ENCODE data around the gene ST14.
"Not testable (repeated sequence)": the region's sequence is repeated elsewhere in the genome, so short reads cannot be mapped to it uniquely, and the experiment has no call there.

The ST14 gene

DNA sequence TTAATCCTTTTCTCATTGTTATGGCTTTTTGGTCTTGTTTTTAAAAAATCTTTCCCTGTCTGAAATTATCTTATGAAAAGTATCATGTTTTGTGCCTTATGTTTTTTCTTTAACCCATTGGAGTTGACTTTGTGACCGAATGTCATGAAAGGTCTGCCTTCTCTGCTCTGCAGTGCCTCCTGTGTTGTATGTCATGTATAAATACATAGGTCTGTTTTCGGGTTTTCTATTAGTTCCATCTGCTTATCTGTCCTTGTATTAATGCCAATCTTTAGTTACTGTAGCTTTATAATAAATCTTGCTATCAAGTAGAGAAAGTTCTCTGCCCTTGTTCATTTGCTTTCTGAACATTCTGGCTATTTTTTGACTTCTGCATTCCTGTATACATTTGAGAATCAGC lies 82.1 kb downstream of the ST14 start:
- no peak overlapping the region for H3K23ac ChIP-seq (ENCODE audit: low read length)
- H3K4me2 ChIP-seq (ENCODE audit: low read length): no peak overlapping the region
- no peak overlapping the region for H3K27ac ChIP-seq (ENCODE audit: low read depth, low read length)
- H2BK120ac ChIP-seq (ENCODE audit: low read depth, low read length): no peak overlapping the region
- H4K8ac ChIP-seq (ENCODE audit: low read depth, low read length): no peak overlapping the region
- no peaks in the 10 kb centered on the region for H3K79me2 ChIP-seq (ENCODE audit: control insufficient read depth, insufficient read depth, low read length)
- peaks cover 2% of the 10 kb centered on the region for H3K79me1 ChIP-seq (ENCODE audit: low read length)
- H3K4ac ChIP-seq (ENCODE audit: low read depth, low read length): no peak overlapping the region
- no peak overlapping the region for H2BK15ac ChIP-seq (replicated peaks; ENCODE audit: low read depth)
- H4K5ac ChIP-seq (ENCODE audit: low read length): no peak overlapping the region
- H3K27me3 ChIP-seq (ENCODE audit: insufficient read depth, low read length, poor library complexity): no peaks in the 10 kb centered on the region
- H2AK5ac ChIP-seq (ENCODE audit: low read length): no peak overlapping the region
- no peak overlapping the region for H3K56ac ChIP-seq (ENCODE audit: low read length)
- DNase-seq: no peak
- H3K4me3 ChIP-seq (ENCODE audit: low read length): no peak overlapping the region
- H2BK5ac ChIP-seq (ENCODE audit: low read length): no peak overlapping the region
- no peak overlapping the region for H3K18ac ChIP-seq (ENCODE audit: low read length)
- H3K4me1 ChIP-seq (ENCODE audit: control insufficient read depth, low read depth, low read length): no peaks in the 10 kb centered on the region
- WGBS (ENCODE audit: extremely low coverage, insufficient coverage, low lambda C conversion rate): no CpG with 5 or more reads among the region's 2 CpGs
- H3K36me3 ChIP-seq (ENCODE audit: control insufficient read depth, insufficient read depth, low read length): peaks cover under 1% of the 10 kb centered on the region
- no peak overlapping the region for H3K9ac ChIP-seq (ENCODE audit: low read length)

DNA sequence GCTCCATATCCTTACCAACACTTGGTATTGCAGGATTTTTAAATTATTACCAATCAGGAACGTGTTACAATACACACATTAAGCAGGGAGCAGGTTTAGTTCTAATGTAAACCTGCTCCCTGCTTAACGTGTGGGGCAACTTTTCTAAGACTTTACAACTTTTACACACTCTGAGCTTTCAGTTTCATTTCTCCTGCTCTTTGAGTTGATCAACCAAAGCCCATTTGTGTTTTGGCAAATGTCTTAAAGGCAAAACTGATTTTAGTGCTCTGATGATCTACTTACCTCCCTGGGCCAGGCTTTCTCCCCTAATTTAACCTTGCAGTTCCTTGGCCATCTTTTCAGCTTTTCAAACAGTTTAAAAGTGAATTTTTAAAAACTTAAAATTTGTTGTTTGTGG lies 84.2 kb downstream of the ST14 start:
- Histone ChIP-seq H4K5ac (ENCODE audit: low read length) (no peak overlapping the region), H3K9ac (ENCODE audit: low read length) (no peak overlapping the region)
- DNase-seq: no peak

DNA sequence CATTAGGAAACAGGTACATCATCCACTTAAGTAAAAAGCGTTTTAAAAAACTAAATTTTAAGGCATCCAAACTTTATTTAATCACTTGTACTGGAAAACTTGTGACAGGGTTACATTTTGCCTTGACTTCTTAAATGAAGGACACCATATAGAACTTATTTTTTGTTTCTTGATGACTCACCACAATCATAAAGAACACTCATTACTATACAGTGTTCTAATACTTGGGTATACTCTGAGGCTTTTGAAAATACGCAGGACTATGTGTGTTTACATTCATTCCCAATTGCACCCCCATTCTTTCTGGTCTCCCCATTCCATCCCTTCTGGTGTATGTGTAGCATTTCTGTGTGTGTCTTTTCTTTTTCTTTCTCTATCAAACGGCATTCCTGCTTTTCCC lies 85.3 kb downstream of the ST14 start:
- no peaks in the 10 kb centered on the region for H3K79me2 ChIP-seq (ENCODE audit: control insufficient read depth, insufficient read depth, low read length)
- no peak overlapping the region for H4K5ac ChIP-seq (ENCODE audit: low read length)
- H3K36me3 ChIP-seq (ENCODE audit: control insufficient read depth, insufficient read depth, low read length): no peaks in the 10 kb centered on the region
- H3K4ac ChIP-seq (ENCODE audit: low read depth, low read length): no peak overlapping the region
- H3K27me3 ChIP-seq (ENCODE audit: insufficient read depth, low read length, poor library complexity): no peaks in the 10 kb centered on the region
- no peak overlapping the region for H3K18ac ChIP-seq (ENCODE audit: low read length)
- H2AK5ac ChIP-seq (ENCODE audit: low read length): no peak overlapping the region
- H4K8ac ChIP-seq (ENCODE audit: low read depth, low read length): no peak overlapping the region
- no peak overlapping the region for H3K23ac ChIP-seq (ENCODE audit: low read length)
- H3K9ac ChIP-seq (ENCODE audit: low read length): no peak overlapping the region
- no peak overlapping the region for H3K27ac ChIP-seq (ENCODE audit: low read depth, low read length)
- H3K56ac ChIP-seq (ENCODE audit: low read length): no peak overlapping the region
- H2BK5ac ChIP-seq (ENCODE audit: low read length): no peak overlapping the region
- no peak overlapping the region for H2BK15ac ChIP-seq (replicated peaks; ENCODE audit: low read depth)
- no peak overlapping the region for H3K4me2 ChIP-seq (ENCODE audit: low read length)
- peaks cover 6% of the 10 kb centered on the region for H3K79me1 ChIP-seq (ENCODE audit: low read length)
- no CpG with 5 or more reads among the region's 3 CpGs for WGBS (ENCODE audit: extremely low coverage, insufficient coverage, low lambda C conversion rate)
- no peak overlapping the region for H2BK120ac ChIP-seq (ENCODE audit: low read depth, low read length)
- H3K4me1 ChIP-seq (ENCODE audit: control insufficient read depth, low read depth, low read length): no peaks in the 10 kb centered on the region
- DNase-seq: no peak
- H3K4me3 ChIP-seq (ENCODE audit: low read length): no peak overlapping the region

More for the DNA sequence above, 84.2 kb downstream of the ST14 start:
- H3K4me2 ChIP-seq (ENCODE audit: low read length): no peak overlapping the region
- no peak overlapping the region for H2BK15ac ChIP-seq (replicated peaks; ENCODE audit: low read depth)
- H3K18ac ChIP-seq (ENCODE audit: low read length): no peak overlapping the region
- no peak overlapping the region for H2BK5ac ChIP-seq (ENCODE audit: low read length)
- peaks cover 6% of the 10 kb centered on the region for H3K79me1 ChIP-seq (ENCODE audit: low read length)
- no peak overlapping the region for H3K23ac ChIP-seq (ENCODE audit: low read length)
- H3K56ac ChIP-seq (ENCODE audit: low read length): no peak overlapping the region
- no peak overlapping the region for H3K27ac ChIP-seq (ENCODE audit: low read depth, low read length)
- no CpG with 5 or more reads among the region's 2 CpGs for WGBS (ENCODE audit: extremely low coverage, insufficient coverage, low lambda C conversion rate)
- H2BK120ac ChIP-seq (ENCODE audit: low read depth, low read length): no peak overlapping the region
- H3K27me3 ChIP-seq (ENCODE audit: insufficient read depth, low read length, poor library complexity): no peaks in the 10 kb centered on the region
- no peaks in the 10 kb centered on the region for H3K79me2 ChIP-seq (ENCODE audit: control insufficient read depth, insufficient read depth, low read length)
- H3K36me3 ChIP-seq (ENCODE audit: control insufficient read depth, insufficient read depth, low read length): no peaks in the 10 kb centered on the region
- H3K4me3 ChIP-seq (ENCODE audit: low read length): no peak overlapping the region
- no peak overlapping the region for H2AK5ac ChIP-seq (ENCODE audit: low read length)
- no peak overlapping the region for H4K8ac ChIP-seq (ENCODE audit: low read depth, low read length)
- H3K4me1 ChIP-seq (ENCODE audit: control insufficient read depth, low read depth, low read length): no peaks in the 10 kb centered on the region
- no peak overlapping the region for H3K4ac ChIP-seq (ENCODE audit: low read depth, low read length)

DNA sequence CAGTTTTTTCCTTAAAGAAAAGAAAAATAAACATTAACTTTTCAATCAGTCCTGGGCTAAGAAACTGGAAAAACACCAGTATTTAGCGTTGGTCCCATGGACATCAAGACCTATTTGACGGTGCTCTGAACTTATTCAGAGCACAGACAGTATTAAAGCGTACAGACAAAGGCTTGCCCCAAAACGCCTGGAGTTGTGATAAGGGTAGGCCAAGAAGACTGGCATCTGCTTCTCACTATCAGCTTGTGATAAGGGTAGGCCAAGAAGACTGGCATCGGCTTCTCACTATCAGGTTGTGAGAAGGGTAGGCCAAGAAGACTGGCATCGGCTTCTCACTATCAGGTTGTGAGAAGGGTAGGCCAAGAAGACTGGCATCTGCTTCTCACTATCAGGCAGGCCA lies 85.8 kb downstream of the ST14 start:
- not testable (repeated sequence) for H4K5ac ChIP-seq (ENCODE audit: low read length); H3K4me3 ChIP-seq (ENCODE audit: low read length)
- WGBS (ENCODE audit: extremely low coverage, insufficient coverage, low lambda C conversion rate): no CpG with 5 or more reads among the region's 6 CpGs

DNA sequence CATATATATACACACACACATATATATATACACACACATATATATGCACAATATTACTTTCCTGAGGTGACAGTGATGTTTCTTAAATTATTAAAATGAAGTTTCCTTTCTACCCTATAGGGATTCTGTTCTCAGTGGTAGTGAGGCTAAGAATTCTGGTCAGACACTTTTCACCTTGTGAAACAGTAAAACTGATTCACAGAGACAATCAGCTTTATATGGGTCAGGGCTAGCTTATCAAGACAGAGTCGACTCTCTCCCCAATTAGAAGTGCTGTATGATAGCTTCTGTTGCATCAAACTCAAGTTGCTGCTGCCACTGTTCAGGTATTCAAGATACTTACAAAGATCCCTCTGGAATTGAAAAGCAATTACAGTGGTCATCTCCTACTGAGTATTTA lies 86.7 kb downstream of the ST14 start:
- H4K8ac ChIP-seq (ENCODE audit: low read depth, low read length): no peak overlapping the region
- H3K23ac ChIP-seq (ENCODE audit: low read length): no peak overlapping the region
- peaks cover 6% of the 10 kb centered on the region for H3K79me1 ChIP-seq (ENCODE audit: low read length)
- H3K9ac ChIP-seq (ENCODE audit: low read length): no peak overlapping the region
- no peak overlapping the region for H2BK120ac ChIP-seq (ENCODE audit: low read depth, low read length)
- H3K36me3 ChIP-seq (ENCODE audit: control insufficient read depth, insufficient read depth, low read length): no peaks in the 10 kb centered on the region
- no peak overlapping the region for H2BK15ac ChIP-seq (replicated peaks; ENCODE audit: low read depth)
- no peak overlapping the region for H3K56ac ChIP-seq (ENCODE audit: low read length)
- H3K4me3 ChIP-seq (ENCODE audit: low read length): no peak overlapping the region
- DNase-seq: no peak
- no peaks in the 10 kb centered on the region for H3K4me1 ChIP-seq (ENCODE audit: control insufficient read depth, low read depth, low read length)
- no CpG with 5 or more reads among the region's 1 CpG for WGBS (ENCODE audit: extremely low coverage, insufficient coverage, low lambda C conversion rate)
- H3K27me3 ChIP-seq (ENCODE audit: insufficient read depth, low read length, poor library complexity): no peaks in the 10 kb centered on the region
- H2AK5ac ChIP-seq (ENCODE audit: low read length): no peak overlapping the region
- H3K4me2 ChIP-seq (ENCODE audit: low read length): no peak overlapping the region
- no peak overlapping the region for H3K4ac ChIP-seq (ENCODE audit: low read depth, low read length)
- no peak overlapping the region for H2BK5ac ChIP-seq (ENCODE audit: low read length)
- no peak overlapping the region for H3K27ac ChIP-seq (ENCODE audit: low read depth, low read length)
- peaks cover 5% of the 10 kb centered on the region for H3K79me2 ChIP-seq (ENCODE audit: control insufficient read depth, insufficient read depth, low read length)
- H4K5ac ChIP-seq (ENCODE audit: low read length): no peak overlapping the region
- H3K18ac ChIP-seq (ENCODE audit: low read length): no peak overlapping the region

More for the DNA sequence above, 85.8 kb downstream of the ST14 start:
- not testable (repeated sequence) for H3K9ac ChIP-seq (ENCODE audit: low read length); H3K18ac ChIP-seq (ENCODE audit: low read length); H3K79me1 ChIP-seq (ENCODE audit: low read length); H3K27me3 ChIP-seq (ENCODE audit: insufficient read depth, low read length, poor library complexity); H2BK15ac ChIP-seq (replicated peaks; ENCODE audit: low read depth); H3K4ac ChIP-seq (ENCODE audit: low read depth, low read length); H3K79me2 ChIP-seq (ENCODE audit: control insufficient read depth, insufficient read depth, low read length); H2AK5ac ChIP-seq (ENCODE audit: low read length); H3K56ac ChIP-seq (ENCODE audit: low read length); H2BK5ac ChIP-seq (ENCODE audit: low read length); H3K4me2 ChIP-seq (ENCODE audit: low read length); H3K23ac ChIP-seq (ENCODE audit: low read length); H3K4me1 ChIP-seq (ENCODE audit: control insufficient read depth, low read depth, low read length); H2BK120ac ChIP-seq (ENCODE audit: low read depth, low read length); H3K36me3 ChIP-seq (ENCODE audit: control insufficient read depth, insufficient read depth, low read length); H4K8ac ChIP-seq (ENCODE audit: low read depth, low read length); DNase-seq; H3K27ac ChIP-seq (ENCODE audit: low read depth, low read length)

DNA sequence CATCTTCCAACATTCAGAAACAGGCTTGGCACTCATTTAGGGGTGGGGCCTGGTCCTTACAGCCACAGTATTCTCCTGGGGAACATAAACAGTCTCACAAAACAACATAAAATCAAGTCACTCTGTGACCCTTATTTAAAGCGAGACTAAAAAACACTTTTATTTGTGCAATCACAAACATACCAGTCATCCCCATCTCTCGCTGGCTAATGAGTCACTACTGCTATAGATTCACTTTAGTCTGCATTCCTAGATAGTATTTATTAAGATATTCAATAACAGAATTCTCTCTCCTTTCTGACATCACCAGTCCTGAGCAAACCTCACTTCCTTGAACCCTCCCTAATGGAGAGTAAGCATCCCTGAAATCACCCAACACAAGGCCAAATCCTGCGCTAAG lies 87.2 kb downstream of the ST14 start:
- H3K23ac ChIP-seq (ENCODE audit: low read length): no peak overlapping the region
- no peaks in the 10 kb centered on the region for H3K36me3 ChIP-seq (ENCODE audit: control insufficient read depth, insufficient read depth, low read length)
- peaks cover 6% of the 10 kb centered on the region for H3K79me1 ChIP-seq (ENCODE audit: low read length)
- no peak overlapping the region for H2BK5ac ChIP-seq (ENCODE audit: low read length)
- H3K4me3 ChIP-seq (ENCODE audit: low read length): no peak overlapping the region
- WGBS (ENCODE audit: extremely low coverage, insufficient coverage, low lambda C conversion rate): no CpG with 5 or more reads among the region's 3 CpGs
- no peak overlapping the region for H2BK120ac ChIP-seq (ENCODE audit: low read depth, low read length)
- DNase-seq: no peak
- no peaks in the 10 kb centered on the region for H3K4me1 ChIP-seq (ENCODE audit: control insufficient read depth, low read depth, low read length)
- no peaks in the 10 kb centered on the region for H3K27me3 ChIP-seq (ENCODE audit: insufficient read depth, low read length, poor library complexity)
- no peak overlapping the region for H4K8ac ChIP-seq (ENCODE audit: low read depth, low read length)
- no peak overlapping the region for H3K4ac ChIP-seq (ENCODE audit: low read depth, low read length)
- H3K27ac ChIP-seq (ENCODE audit: low read depth, low read length): no peak overlapping the region
- no peak overlapping the region for H2AK5ac ChIP-seq (ENCODE audit: low read length)
- no peak overlapping the region for H3K18ac ChIP-seq (ENCODE audit: low read length)
- no peak overlapping the region for H3K56ac ChIP-seq (ENCODE audit: low read length)
- no peak overlapping the region for H3K4me2 ChIP-seq (ENCODE audit: low read length)
- peaks cover 5% of the 10 kb centered on the region for H3K79me2 ChIP-seq (ENCODE audit: control insufficient read depth, insufficient read depth, low read length)
- H2BK15ac ChIP-seq (replicated peaks; ENCODE audit: low read depth): no peak overlapping the region
- no peak overlapping the region for H3K9ac ChIP-seq (ENCODE audit: low read length)
- H4K5ac ChIP-seq (ENCODE audit: low read length): no peak overlapping the region
